Kidney epithelial cell (primary cell): Measurements from ENCODE around the gene COL27A1. TPM values are rescaled to one million over a fixed set of nuclear protein-coding genes. Genes with fewer than 3 reads are reported as not detected.
"Not testable (repeated sequence)": the region's sequence is repeated elsewhere in the genome, so short reads cannot be mapped to it uniquely, and the experiment has no call there.

ENCODE experiments used
- DNase-seq: peaks from one replicate; pipeline ENCODE4 v3.0.0-alpha.2; 2010; ENCODE audit warnings: low read depth
- H3K27me3 ChIP-seq: 2 replicates; pipeline ENCODE4 v1.6.0; 2011; ENCODE audit warnings: low read length; ENCODE audit not compliant: control insufficient read depth, insufficient read depth
- H3K36me3 ChIP-seq: 2 replicates; pipeline ENCODE4 v1.5.1; 2011; ENCODE audit warnings: low read length; ENCODE audit not compliant: control insufficient read depth, insufficient read depth
- H3K4me3 ChIP-seq: 2 replicates; pipeline ENCODE4 v1.5.1; 2011; ENCODE audit warnings: low read depth, mild to moderate bottlenecking, control low read depth, low read length
- total RNA-seq: library from RNA; depleted of rRNA; stranded (reverse); fragments of >200 nt; gene quantifications from 2 replicates; pipeline ENCODE4 v1.2.3, GENCODE V29; 2015
- TF ChIP-seq, protein P1 (sequence below): IDR thresholded peaks from 2 replicates; pipeline ENCODE4 v1.5.1; 2011; ENCODE audit warnings: mild to moderate bottlenecking, moderate library complexity, low read length, control low read depth, inconsistent platforms; ENCODE audit not compliant: insufficient read depth, poor library complexity, severe bottlenecking

The COL27A1 gene
- total RNA-seq, 1 donor from 2014 or later = 8.4 TPM

DNA sequence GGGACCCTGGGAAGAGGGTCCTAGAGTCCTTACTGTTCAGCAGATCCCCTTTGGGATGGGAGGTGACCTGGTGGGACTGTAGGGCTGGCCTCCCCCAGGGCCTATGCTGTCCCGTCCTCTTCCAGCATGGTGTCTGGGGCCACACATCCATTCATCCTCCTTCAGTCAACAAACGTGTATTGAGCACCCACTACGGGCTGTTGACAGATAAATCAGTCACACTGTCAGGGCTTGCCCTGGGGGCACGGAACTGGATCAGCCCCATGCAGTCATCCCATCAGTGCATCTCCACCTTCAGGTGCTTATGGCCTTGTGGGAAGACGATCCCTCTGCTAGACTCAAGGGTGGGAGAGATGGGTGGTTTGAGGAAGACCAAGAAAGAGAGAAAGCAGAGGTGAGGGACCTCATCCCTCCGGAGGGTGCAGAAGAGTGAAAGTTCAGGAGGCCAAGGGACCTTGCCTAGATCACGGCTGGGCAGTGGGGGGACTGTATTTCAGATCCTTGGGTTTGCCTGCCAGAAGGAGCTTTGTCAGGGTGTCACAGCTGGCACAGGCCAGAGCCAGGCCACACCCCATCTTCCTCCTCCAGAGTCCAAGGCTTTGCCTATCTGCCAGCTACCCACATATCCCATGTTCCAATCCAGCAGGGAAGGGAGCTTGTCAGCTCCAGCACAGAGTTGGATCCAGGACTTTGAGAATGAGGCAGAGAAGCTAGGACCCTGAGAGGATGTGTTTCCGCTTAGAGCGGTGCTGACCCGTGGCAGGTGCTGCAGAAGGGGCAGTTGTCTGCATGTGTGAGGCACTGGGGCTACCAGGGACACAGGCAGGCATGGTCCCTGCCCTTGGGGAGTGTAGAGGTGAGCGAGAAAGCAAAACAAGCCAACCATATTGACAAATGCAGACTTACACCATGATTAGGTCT lies 30.5 kb downstream of the COL27A1 start:
- Histone ChIP-seq H3K4me3 (no peak overlapping the region), H3K36me3 (no peaks in the 10 kb centered on the region), H3K27me3 (no peaks in the 10 kb centered on the region)
- TF ChIP-seq, protein P1, sequence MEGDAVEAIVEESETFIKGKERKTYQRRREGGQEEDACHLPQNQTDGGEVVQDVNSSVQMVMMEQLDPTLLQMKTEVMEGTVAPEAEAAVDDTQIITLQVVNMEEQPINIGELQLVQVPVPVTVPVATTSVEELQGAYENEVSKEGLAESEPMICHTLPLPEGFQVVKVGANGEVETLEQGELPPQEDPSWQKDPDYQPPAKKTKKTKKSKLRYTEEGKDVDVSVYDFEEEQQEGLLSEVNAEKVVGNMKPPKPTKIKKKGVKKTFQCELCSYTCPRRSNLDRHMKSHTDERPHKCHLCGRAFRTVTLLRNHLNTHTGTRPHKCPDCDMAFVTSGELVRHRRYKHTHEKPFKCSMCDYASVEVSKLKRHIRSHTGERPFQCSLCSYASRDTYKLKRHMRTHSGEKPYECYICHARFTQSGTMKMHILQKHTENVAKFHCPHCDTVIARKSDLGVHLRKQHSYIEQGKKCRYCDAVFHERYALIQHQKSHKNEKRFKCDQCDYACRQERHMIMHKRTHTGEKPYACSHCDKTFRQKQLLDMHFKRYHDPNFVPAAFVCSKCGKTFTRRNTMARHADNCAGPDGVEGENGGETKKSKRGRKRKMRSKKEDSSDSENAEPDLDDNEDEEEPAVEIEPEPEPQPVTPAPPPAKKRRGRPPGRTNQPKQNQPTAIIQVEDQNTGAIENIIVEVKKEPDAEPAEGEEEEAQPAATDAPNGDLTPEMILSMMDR = no peak
- no peak for DNase-seq

DNA sequence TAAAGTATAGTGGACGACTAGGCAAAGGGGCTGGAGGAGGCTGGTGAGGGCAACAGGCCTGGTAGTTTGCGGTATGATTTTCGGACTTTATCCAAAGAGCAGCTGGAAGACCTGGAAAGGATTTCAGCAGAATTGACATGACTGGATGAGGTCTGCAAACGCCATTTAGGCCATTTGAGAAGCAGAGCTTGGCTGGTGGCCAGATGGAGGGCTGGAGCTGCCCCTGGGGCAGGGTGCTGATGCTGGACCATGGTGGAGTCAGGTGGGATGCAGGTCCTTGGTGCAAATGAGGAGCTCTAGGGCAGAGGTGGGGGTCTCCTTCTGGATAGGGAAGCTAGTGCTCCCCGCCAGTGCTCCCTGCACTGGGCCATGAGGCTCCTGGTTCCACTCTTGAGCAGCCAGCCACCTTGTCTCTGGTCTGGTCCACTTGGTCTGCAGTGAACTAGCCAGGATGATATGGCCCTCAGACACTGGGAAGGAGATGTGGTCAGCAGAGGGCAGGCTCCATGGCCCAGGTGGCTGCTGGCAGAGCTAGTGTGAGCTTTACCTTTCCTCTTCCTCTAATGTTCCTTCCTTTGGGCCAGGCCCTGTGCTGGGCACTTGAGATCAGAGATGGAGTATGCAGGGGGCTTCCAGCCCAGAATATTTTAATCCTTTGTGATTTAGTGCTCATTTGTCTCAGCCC lies 31.4 kb downstream of the COL27A1 start:
- Histone ChIP-seq H3K36me3 (no peaks in the 10 kb centered on the region), H3K27me3 (no peaks in the 10 kb centered on the region), H3K4me3 (no peak overlapping the region)
- TF ChIP-seq, protein P1 = no peak
- no peak for DNase-seq

DNA sequence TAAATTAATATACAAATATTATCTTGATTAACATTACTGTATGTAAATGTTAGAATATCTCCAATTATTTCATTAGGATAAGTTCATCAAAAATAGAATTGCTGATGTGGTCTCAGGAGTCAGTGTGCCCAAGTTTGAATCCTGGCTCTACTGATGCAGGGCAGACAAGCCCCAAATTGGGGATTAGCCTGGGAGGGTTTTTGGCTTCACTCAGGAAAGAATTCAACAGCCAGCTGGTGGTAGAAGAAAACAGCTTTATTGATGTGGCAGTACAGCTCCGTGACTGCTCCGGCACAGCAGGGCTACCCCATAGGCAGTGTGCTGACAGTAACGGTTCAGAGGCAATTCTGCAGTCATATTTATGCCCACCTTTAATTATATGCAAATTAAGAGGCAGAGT lies 32.5 kb downstream of the COL27A1 start:
- H3K4me3 ChIP-seq = no peak overlapping the region
- H3K36me3 ChIP-seq = no peaks in the 10 kb centered on the region
- DNase-seq = no peak
- H3K27me3 ChIP-seq = no peaks in the 10 kb centered on the region
- TF ChIP-seq, protein P1 = no peak

DNA sequence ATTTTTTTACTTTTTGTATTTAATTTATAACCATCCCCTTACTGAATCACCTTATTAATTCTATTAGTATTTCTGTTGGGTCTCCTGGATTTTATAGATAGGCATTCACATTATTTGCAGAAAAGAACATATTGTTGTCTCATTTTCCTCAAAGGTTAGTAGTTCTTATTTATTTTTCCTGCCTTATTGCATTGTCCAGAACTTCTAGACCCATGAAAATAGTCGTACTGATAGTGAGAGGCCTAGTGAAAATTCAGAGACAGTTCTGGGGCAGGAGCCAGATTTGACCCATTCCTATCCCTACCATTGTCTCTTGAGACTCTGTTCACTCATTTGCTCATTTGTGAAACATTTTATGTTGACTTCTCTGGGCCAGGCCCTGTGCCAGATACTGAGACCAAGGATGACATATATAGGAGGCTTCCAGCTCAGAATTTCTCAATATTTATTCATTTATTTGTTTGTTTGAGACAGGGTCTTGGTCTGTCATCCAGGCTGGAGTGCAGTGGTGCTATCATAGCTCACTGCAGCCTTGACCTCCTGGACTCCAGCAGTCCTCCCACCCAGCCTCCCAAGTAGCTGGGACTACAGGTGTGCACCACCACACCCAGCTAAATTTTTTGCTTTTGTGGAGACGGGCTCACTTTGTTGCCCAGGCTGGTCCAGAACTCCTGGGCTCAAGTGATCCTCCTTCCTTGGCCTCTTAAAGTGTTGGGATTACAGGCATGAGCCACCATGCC lies 34.7 kb downstream of the COL27A1 start:
- DNase-seq = no peak
- TF ChIP-seq, protein P1 = no peak
- H3K27me3 ChIP-seq = no peaks in the 10 kb centered on the region
- H3K4me3 ChIP-seq = no peak overlapping the region
- no peaks in the 10 kb centered on the region for H3K36me3 ChIP-seq

DNA sequence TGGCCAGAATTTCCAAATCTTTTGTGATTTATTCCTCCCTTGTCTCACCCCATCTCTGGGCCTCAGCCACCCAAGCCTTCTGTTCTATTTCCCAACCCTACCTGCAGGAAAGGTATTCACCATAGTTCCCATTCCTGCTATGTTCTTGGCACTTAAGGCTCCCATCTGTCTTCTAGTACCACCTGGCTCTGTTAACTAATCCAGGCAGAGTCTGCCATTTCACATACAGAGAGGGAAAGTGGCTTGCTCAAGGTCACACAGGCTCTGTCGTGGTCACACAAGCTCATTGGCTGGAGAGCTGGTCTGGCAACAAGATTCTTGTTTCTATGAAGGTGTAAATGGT lies 35.2 kb downstream of the COL27A1 start:
- TF ChIP-seq, protein P1 = no peak
- no peak overlapping the region for H3K4me3 ChIP-seq

DNA sequence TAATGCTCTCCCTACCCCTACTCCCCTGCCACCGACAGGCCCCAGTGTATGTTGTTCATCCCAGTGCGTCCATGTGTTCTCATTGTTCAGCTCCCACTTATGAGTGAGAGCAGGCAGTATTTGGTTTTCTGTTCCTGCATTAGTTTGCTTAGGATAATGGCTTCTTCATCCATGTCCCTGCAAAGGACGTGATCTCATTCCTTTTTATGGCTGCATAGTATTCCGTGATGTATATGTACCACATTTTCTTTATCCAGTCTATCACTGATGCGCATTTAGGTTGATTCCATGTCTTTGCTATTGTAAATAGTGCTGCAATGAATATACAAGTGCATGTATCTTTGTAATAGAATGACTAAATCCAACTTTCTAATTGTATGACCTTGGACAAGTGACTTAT lies 36.1 kb downstream of the COL27A1 start:
- not testable (repeated sequence) for H3K27me3 ChIP-seq, H3K36me3 ChIP-seq, H3K4me3 ChIP-seq, DNase-seq

More for the DNA sequence above, 35.2 kb downstream of the COL27A1 start:
- DNase-seq = no peak
- H3K36me3 ChIP-seq = no peaks in the 10 kb centered on the region
- H3K27me3 ChIP-seq = no peaks in the 10 kb centered on the region
